GM12878 (cell line): ENCODE measurements around the gene CNR1. TPM values are rescaled to one million over a fixed set of nuclear protein-coding genes. Genes with fewer than 3 reads are reported as not detected.

Experiments used
- ASH2L ChIP-seq: fragments of 300-600, 200-600 bp; sonication (generic); IDR thresholded peaks from 2 replicates; pipeline ENCODE4 v1.6.1; 2017; ENCODE audit warnings: low read depth, mild to moderate bottlenecking, borderline replicate concordance
- BMI1 ChIP-seq: fragments of 450-650 bp; IDR thresholded peaks from 2 replicates; pipeline ENCODE4 v1.6.1; 2016; ENCODE audit warnings: mild to moderate bottlenecking, moderate library complexity, borderline replicate concordance
- CBX3 ChIP-seq: fragments of 200-600 bp; sonication (generic); IDR thresholded peaks from 2 replicates; pipeline ENCODE4 v1.6.1; 2016; ENCODE audit warnings: low read depth, borderline replicate concordance
- CHD2 ChIP-seq: IDR thresholded peaks from 2 replicates; pipeline ENCODE4 v1.6.1; 2011; ENCODE audit warnings: low read depth, low read length, improper control_type of control experiment, borderline replicate concordance
- EED ChIP-seq: sonication (generic); IDR thresholded peaks from 2 replicates; pipeline ENCODE4 v1.6.1; 2016; ENCODE audit warnings: antibody characterized with exemption, low read depth
- IKZF1 ChIP-seq: fragments of 450-650 bp; conservative IDR thresholded peaks from 2 replicates; pipeline ENCODE4 v1.6.1; 2017; ENCODE audit warnings: antibody characterized with exemption, mild to moderate bottlenecking
- IRF4 ChIP-seq: IDR thresholded peaks from 2 replicates; pipeline ENCODE4 v1.6.1; 2011; ENCODE audit warnings: low read depth, low read length
- LARP7 ChIP-seq: fragments of 450-650 bp; IDR thresholded peaks from 2 replicates; pipeline ENCODE4 v1.6.1; 2017; ENCODE audit warnings: mild to moderate bottlenecking
- MTA2 ChIP-seq: fragments of 450-650 bp; IDR thresholded peaks from 2 replicates; pipeline ENCODE4 v1.6.1; 2016; ENCODE audit warnings: low read depth, mild to moderate bottlenecking, moderate library complexity
- MTA3 ChIP-seq: IDR thresholded peaks from 2 replicates; pipeline ENCODE4 v1.6.1; 2012; ENCODE audit warnings: low read length, inconsistent platforms, borderline replicate concordance
- MXI1 ChIP-seq: fragments of 150-350 bp; IDR thresholded peaks from 2 replicates; pipeline ENCODE4 v1.6.1; 2011; ENCODE audit warnings: low read depth, mild to moderate bottlenecking, inconsistent platforms, low read length, improper control_type of control experiment
- MYB ChIP-seq: fragments of 150-350 bp; IDR thresholded peaks from 2 replicates; pipeline ENCODE4 v1.6.1; 2014; ENCODE audit warnings: mild to moderate bottlenecking, low read depth, low read length, borderline replicate concordance
- NR2C2 ChIP-seq: IDR thresholded peaks from 2 replicates; pipeline ENCODE4 v1.6.1; 2011; ENCODE audit warnings: borderline replicate concordance, low read depth; ENCODE audit not compliant: control insufficient read depth, insufficient read length
- NRF1 ChIP-seq: conservative IDR thresholded peaks from 2 replicates; pipeline ENCODE4 v1.6.1; 2011; ENCODE audit warnings: mild to moderate bottlenecking, low read depth, low read length, improper control_type of control experiment
- POLR2AphosphoS5 ChIP-seq: IDR thresholded peaks from 2 replicates; pipeline ENCODE4 v1.6.1; 2011; ENCODE audit warnings: mild to moderate bottlenecking, low read length, inconsistent platforms
- RUNX3 ChIP-seq: IDR thresholded peaks from 2 replicates; pipeline ENCODE4 v1.6.1; 2012; ENCODE audit warnings: low read length, inconsistent platforms
- SIN3A ChIP-seq: IDR thresholded peaks from 2 replicates; pipeline ENCODE4 v1.6.1; 2012; ENCODE audit warnings: low read depth, low read length, improper control_type of control experiment
- SMAD1 ChIP-seq: fragments of 450-650 bp; IDR thresholded peaks from 2 replicates; pipeline ENCODE4 v1.6.1; 2018; ENCODE audit warnings: mild to moderate bottlenecking, low read depth; ENCODE audit not compliant: partially characterized antibody
- SMARCA5 ChIP-seq: fragments of 450-650 bp; IDR thresholded peaks from 2 replicates; pipeline ENCODE4 v1.6.1; 2017; ENCODE audit warnings: mild to moderate bottlenecking
- STAT3 ChIP-seq: IDR thresholded peaks from 2 replicates; pipeline ENCODE4 v1.6.1; 2011; ENCODE audit warnings: low read depth, low read length, improper control_type of control experiment
- TAF1 ChIP-seq: IDR thresholded peaks from 2 replicates; pipeline ENCODE4 v1.6.1; 2011; ENCODE audit warnings: mild to moderate bottlenecking, low read depth, low read length, borderline replicate concordance
- TBL1XR1 ChIP-seq: IDR thresholded peaks from 2 replicates; pipeline ENCODE4 v1.6.1; 2012; ENCODE audit warnings: low read depth, low read length, improper control_type of control experiment
- USF1 ChIP-seq: IDR thresholded peaks from 2 replicates; pipeline ENCODE4 v1.6.1; 2011; ENCODE audit warnings: borderline replicate concordance, low read depth, mild to moderate bottlenecking, moderate library complexity, mixed read lengths, low read length; ENCODE audit not compliant: insufficient read depth; ENCODE audit errors: extremely low read length
- ZNF207 ChIP-seq: fragments of 450-650 bp; IDR thresholded peaks from 2 replicates; pipeline ENCODE4 v1.6.1; 2014; ENCODE audit warnings: antibody characterized with exemption, mild to moderate bottlenecking, borderline replicate concordance
- ZNF217 ChIP-seq: fragments of 450-650 bp; IDR thresholded peaks from 2 replicates; pipeline ENCODE4 v1.6.1; 2017; ENCODE audit warnings: antibody characterized with exemption, mild to moderate bottlenecking
- polyA plus RNA-seq, 11 experiments: library from polyadenylated mRNA; depleted of rRNA in 4 of 11; unstranded in 6 of 11; stranded (reverse) in 5 of 11; fragments of >200 nt; fragmentation: Nextera tagmentation in 4 of 11; fragmentation: Illumina TruSeq in 1 of 11; extraction: Ambion mirVana in 4 of 11; extraction: Trizol in 1 of 11; gene quantifications; 1 replicate in 1 of 11; 2 replicates in 10 of 11; pipeline versions ENCODE4 v1.2.1 to v1.2.3, GENCODE V29; 2011 to 2016; ENCODE audit warnings: inconsistent platforms in 2 of 11, missing spikeins in 2 of 11, low read depth in 1 of 11
- total RNA-seq, 4 experiments: library from RNA; depleted of rRNA in 3 of 4; stranded (reverse); fragments of >200 nt in 3 of 4; fragmentation: Illumina TruSeq in 1 of 4; extraction: Trizol in 1 of 4; gene quantifications; 2 replicates each; pipeline versions ENCODE4 v1.2.1 to v1.2.3, GENCODE V29; 2013 to 2021
- TF ChIP-seq, protein P1 (sequence below): fragments of 450-650 bp; formaldehyde crosslinking; IDR thresholded peaks from 2 replicates; pipeline ENCODE4 v1.5.0; 2022; ENCODE audit warnings: mild to moderate bottlenecking, missing genetic modification characterization
- TF ChIP-seq, protein P2 (sequence below): IDR thresholded peaks from 2 replicates; pipeline ENCODE4 v1.6.1; 2011; ENCODE audit warnings: low read depth, mild to moderate bottlenecking, low read length, moderate library complexity, borderline replicate concordance; ENCODE audit errors: extremely low read depth
- TF ChIP-seq, protein P3 (sequence below): IDR thresholded peaks from 2 replicates; pipeline ENCODE4 v1.6.1; 2011; ENCODE audit warnings: borderline replicate concordance, low read depth, mild to moderate bottlenecking, moderate library complexity, low read length; ENCODE audit not compliant: insufficient read depth, poor library complexity, severe bottlenecking

Gene CNR1
- total and polyA plus RNA-seq, 10 of the 15 experiments (the other 5 are each of a cell fraction or from before 2014, with no cell fraction given): 2.2 to 15.4 (median 8.5) TPM

DNA sequence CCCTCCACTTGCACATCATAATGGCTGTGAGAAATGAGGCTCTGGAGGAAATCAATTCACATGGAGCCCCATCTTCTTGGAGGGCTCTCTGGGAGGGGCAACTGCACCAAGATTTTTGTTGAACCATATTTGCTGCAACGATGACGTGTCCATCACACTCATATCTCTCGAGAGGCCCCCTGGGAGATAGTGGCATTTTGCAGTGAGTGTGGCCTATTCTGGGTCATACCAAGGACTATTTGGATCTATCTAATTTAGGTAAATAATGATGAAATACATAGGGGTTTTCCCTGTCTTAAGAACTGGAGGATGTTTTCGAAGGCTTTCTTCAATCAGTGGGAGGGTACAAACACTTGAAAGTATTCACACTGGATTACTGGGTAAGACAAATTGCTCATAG is 31.6 kb downstream of the CNR1 start (continued):
- TF ChIP-seq, protein P1, sequence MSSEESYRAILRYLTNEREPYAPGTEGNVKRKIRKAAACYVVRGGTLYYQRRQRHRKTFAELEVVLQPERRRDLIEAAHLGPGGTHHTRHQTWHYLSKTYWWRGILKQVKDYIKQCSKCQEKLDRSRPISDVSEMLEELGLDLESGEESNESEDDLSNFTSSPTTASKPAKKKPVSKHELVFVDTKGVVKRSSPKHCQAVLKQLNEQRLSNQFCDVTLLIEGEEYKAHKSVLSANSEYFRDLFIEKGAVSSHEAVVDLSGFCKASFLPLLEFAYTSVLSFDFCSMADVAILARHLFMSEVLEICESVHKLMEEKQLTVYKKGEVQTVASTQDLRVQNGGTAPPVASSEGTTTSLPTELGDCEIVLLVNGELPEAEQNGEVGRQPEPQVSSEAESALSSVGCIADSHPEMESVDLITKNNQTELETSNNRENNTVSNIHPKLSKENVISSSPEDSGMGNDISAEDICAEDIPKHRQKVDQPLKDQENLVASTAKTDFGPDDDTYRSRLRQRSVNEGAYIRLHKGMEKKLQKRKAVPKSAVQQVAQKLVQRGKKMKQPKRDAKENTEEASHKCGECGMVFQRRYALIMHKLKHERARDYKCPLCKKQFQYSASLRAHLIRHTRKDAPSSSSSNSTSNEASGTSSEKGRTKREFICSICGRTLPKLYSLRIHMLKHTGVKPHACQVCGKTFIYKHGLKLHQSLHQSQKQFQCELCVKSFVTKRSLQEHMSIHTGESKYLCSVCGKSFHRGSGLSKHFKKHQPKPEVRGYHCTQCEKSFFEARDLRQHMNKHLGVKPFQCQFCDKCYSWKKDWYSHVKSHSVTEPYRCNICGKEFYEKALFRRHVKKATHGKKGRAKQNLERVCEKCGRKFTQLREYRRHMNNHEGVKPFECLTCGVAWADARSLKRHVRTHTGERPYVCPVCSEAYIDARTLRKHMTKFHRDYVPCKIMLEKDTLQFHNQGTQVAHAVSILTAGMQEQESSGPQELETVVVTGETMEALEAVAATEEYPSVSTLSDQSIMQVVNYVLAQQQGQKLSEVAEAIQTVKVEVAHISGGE (CRISPR knock-in tag): no peak
- TF ChIP-seq, protein P2, sequence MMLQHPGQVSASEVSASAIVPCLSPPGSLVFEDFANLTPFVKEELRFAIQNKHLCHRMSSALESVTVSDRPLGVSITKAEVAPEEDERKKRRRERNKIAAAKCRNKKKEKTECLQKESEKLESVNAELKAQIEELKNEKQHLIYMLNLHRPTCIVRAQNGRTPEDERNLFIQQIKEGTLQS: no peak
- TF ChIP-seq, protein P3, sequence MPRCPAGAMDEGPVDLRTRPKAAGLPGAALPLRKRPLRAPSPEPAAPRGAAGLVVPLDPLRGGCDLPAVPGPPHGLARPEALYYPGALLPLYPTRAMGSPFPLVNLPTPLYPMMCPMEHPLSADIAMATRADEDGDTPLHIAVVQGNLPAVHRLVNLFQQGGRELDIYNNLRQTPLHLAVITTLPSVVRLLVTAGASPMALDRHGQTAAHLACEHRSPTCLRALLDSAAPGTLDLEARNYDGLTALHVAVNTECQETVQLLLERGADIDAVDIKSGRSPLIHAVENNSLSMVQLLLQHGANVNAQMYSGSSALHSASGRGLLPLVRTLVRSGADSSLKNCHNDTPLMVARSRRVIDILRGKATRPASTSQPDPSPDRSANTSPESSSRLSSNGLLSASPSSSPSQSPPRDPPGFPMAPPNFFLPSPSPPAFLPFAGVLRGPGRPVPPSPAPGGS: peak; percentile 52
- TF ChIP-seq TAF1: no peak
- no peak for TF ChIP-seq ZNF207
- TF ChIP-seq SMAD1: no peak
- no peak for TF ChIP-seq IKZF1
- TF ChIP-seq MYB: no peak
- TF ChIP-seq SIN3A: no peak
- TF ChIP-seq ZNF217: no peak
- TF ChIP-seq RUNX3: peak; percentile 52; the same call in 1 of the 2 replicates
- TF ChIP-seq EED: peak; percentile 60; the same call in 1 of the 2 replicates
- TF ChIP-seq CBX3: no peak
- no peak for TF ChIP-seq NR2C2
- no peak for TF ChIP-seq MXI1
- TF ChIP-seq MTA3: no peak
- no peak for TF ChIP-seq CHD2
- no peak for TF ChIP-seq SMARCA5
- no peak for TF ChIP-seq MTA2
- TF ChIP-seq ASH2L: no peak
- TF ChIP-seq USF1: no peak
- no peak for TF ChIP-seq BMI1
- TF ChIP-seq POLR2AphosphoS5: no peak
- TF ChIP-seq IRF4: no peak
- TF ChIP-seq TBL1XR1: no peak
- TF ChIP-seq LARP7: no peak
- TF ChIP-seq STAT3: no peak
- no peak for TF ChIP-seq NRF1
